Measurements from ENCODE around the gene ARHGEF28.

ARHGEF28 gene

DNA sequence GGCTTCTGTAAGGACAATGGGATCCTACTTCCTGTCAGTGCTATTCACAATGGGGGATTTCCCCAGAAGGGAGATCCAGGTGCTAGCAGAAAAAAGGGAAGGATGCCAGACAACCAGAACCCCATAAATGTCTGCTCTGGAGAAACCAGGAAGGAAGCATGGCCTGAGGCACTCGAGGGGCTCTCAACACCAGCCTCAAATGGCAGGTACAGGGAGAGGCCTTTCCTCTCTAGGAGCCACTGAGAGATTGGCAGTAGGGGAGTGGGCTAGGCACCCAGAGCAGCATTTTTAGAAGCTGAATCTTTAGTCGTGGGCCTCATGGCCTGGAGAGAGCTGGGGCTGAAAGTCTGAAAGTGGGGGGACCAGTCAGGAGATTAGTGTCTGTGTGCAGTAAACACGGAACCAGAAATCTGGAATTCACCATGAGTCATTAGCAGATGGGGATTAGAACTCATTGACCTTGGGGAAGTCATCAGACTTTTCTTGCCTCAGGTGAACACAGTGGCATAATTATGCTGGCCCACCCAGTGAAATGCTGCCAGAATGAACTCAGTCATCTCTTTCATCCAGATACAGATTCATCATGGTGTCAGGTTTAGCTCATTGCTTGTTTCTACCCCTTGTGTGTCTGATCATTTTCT is 28.3 kb downstream of the ARHGEF28 start:
- no peak for DNase-seq (ENCODE audit: low read depth in 2 of 2)

- no peak for DNase-seq (ENCODE audit: low read depth in 2 of 2)
These were observed 28.9 kb downstream of the ARHGEF28 start for GRCh38 chr5:73654819-73655318.

DNA sequence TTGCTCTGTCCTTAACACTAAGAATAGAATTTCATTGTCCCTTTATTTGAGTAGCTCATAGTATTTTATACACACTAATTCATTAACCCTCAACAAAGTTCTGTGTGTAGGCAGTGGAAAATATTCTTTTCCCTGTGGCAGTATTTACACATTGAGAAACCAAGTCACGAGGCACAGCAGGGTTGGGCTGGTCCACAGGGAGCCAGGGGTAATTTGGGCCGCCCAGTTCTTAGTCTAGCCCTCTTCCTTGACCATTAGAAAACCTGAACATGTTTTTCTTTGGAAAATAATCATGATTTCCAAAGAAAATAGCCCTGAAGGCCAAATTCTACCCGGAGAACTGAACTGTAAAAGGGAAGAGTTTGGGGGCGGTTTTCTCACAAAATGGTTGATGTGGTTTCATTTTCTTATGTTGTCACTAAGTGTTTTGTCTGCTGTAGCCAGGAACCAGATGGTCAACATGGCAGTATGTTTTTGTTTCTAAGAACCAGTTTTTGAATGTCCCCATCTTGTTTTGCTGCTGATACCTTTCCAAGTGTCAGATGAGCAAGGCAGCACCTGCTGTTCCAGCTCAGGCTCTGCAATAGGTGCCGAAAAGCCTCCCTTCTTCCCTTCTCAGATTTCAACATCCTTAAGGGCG is 29.6 kb downstream of the ARHGEF28 start:
- no peak for DNase-seq (ENCODE audit: low read depth in 2 of 2)

DNA sequence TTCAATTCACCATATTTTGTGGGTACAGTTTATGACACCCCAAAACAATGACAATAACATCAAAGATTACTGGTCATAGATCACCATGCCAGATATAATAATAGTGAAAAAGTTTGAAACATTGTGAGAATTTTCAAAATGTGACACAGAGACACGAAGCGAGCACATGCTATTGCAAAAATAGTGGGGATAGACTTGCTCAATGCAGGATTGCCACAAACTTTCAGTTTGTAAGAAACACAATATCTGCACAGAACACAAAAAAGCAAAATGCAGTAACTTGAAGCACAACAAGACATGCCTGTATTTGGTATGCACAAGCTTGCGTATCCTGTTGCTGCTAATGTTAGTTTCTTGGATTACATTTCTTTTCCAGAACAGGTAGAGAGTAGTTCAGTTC is 35.8 kb downstream of the ARHGEF28 start:
- no peak for DNase-seq (ENCODE audit: low read depth in 2 of 2)

DNA sequence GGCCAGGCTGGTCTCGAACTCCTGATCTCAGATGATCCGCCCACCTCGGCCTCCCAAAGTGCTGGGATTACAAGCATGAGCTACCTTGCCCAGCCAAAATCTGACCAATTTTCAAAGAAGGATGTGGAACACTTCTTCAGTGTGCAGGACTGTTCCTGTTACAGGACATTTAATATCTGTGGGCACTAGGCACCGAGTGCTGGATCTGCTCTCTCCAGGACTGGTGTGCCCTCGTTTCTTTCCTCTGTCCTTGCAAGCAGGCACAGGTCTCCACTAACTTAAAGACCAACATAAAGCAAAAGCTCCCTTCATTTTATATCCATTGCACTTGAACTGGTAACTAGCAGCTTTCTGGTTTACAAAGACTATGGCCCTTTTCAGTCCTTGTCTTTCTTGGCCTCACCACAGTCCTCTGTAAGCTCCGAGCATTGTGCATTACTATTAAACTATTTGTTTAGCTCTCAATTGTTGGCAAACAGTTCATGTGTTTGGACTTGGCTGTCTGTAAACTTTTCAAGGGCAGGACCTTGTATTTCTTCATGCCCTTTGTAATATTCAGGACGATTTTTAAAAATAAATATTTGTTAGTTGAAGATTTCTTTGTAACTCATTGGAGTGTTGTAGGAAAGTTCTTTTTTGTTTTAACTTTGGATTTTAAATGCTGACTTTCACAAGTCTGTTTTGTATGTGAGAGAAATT is 37.3 kb downstream of the ARHGEF28 start:
- DNase-seq (ENCODE audit: low read depth in 2 of 2): no peak

DNA sequence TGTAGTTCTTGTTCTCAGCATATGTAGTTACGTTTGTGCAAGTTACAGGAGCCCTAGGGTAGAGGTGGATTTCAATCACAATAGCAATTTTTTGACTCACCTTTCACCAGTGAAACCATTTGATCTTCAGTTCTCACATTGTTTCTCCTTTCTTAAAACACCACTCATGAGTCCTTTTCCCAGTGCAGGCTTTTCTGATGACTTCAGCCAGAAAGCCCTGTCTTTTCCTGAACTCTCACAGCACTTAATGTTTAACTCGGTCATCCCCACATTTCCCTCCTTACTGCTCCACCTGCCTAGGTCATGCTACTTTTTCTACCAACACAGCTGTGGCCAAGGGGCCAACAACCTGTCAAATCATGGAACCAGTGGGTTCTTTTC is 37.9 kb downstream of the ARHGEF28 start:
- no peak for DNase-seq (ENCODE audit: low read depth in 2 of 2)

DNA sequence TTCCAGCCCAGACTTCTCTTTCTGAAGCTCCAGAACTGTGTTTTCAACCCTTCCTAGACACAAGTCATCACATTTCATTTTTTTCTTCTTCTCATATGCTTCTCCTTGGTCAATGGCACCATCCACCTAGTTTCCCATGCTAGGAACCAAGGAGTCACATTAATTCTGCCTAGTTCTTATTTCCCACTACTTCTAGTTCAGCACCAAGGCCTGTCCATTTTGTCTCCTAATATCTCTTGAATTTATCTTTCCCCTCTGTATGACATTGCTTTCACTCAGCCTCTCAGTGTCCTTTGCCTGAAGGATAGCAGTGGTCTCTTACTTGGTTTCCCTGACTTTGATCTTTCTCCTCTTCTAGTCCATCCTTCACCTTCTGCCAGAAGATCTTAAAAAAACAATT is 38.8 kb downstream of the ARHGEF28 start:
- DNase-seq (ENCODE audit: low read depth in 2 of 2): no peak

DNA sequence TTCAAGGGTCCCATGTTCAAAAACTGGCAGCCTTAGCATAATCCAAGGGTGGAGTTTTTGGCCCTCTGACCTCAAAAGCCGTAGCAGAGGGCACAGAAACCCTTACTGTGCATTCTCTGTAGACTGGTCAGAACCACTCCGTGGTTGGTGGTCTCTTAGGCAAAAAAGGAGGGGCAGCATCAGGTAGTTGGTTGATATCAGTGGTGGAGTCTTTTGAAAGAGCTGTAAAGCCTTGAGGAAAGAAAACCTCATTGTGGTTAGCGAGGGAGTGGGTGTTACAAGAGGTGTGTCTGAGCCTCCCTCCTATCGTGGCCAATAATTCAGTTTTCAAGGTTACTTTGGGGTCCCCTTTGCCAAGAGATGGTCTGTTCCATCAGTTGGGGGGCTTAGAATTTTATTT is 40.9 kb downstream of the ARHGEF28 start:
- DNase-seq (ENCODE audit: low read depth in 2 of 2): no peak

GRCh38 chr5:73668017-73668416 is 42.0 kb downstream of the ARHGEF28 start:
- no peak for DNase-seq (ENCODE audit: low read depth in 2 of 2)

DNA sequence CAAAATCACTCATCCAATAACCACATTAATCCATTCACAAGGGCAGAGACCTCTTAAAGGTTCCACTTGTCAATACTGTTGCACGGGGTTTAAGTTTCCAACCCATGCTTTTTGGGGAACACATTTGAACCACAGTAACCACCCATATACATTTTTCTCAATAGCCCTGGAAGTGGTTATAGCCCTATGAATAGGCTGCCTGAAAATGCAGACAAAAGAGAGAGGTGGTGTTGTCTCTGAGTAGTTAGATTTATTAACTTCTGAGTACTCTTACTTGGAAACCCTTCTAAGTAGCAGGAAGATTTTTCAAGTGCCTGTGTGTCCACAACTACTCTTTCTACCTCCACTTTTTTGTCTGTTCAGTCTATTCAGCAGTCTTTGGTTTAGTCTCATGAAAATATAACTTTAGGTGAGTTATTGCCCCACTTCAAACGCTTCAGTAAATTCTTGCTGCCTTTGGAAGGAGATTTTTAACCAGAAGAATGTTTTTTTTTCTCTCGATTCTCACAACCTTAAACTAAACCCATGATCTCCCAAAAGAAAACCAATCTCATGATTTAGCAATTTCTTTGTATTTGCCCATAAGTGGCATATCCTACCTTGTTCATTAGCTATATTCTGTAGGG is 42.6 kb downstream of the ARHGEF28 start:
- no peak for DNase-seq (ENCODE audit: low read depth in 2 of 2)

DNA sequence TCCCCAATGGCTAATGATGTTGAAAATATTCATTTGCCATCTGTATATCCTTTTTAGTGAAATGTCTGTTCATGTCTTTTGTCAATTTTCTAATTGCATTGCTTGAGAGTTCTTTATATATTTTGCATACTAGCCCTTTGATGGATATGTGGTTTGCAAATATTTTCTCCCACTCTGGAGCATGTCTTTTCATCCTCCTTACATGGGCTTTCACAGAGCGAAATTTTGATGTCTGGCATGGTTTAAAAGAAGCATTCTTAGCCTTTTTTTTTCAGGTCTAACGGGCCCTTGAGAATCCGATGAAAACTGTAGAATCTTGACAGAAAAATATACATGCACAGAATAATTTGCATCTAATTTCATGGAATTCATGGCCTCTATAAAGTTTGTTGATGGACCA is 44.7 kb downstream of the ARHGEF28 start:
- DNase-seq (ENCODE audit: low read depth in 2 of 2): no peak

GRCh38 chr5:73672132-73672531 is 46.1 kb downstream of the ARHGEF28 start:
- DNase-seq (ENCODE audit: low read depth in 2 of 2): no peak

GRCh38 chr5:73673161-73673591 is 47.2 kb downstream of the ARHGEF28 start:
- DNase-seq (ENCODE audit: low read depth in 2 of 2): no peak

GRCh38 chr5:73674669-73675004 is 48.6 kb downstream of the ARHGEF28 start:
- DNase-seq (ENCODE audit: low read depth in 2 of 2): no peak

DNA sequence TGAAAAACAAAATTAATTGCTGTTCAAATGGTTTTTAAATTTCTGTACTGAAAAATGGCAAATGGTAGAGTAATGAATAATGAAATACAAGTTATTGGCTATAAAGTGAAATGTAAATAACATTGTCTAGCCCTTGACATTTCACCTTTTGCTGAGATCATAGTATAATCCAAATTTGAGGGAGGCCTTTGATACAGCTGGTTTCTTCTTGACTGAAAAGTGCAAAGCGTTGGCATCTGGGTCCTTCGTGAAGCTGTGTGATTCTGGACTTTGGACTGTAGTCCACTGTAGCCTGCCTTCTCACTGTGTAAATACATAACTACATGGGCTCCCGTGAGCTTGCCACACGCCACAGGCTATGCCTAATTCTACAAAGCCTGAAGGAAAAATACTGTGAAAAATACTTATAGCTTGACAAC is 52.3 kb downstream of the ARHGEF28 start:
- no peak for DNase-seq (ENCODE audit: low read depth in 2 of 2)

GRCh38 chr5:73678807-73679206 is 52.8 kb downstream of the ARHGEF28 start:
- no peak for DNase-seq (ENCODE audit: low read depth in 2 of 2)

GRCh38 chr5:73682176-73682575 is 56.2 kb downstream of the ARHGEF28 start:
- DNase-seq (ENCODE audit: low read depth in 2 of 2): no peak

- DNase-seq (ENCODE audit: low read depth in 2 of 2): no peak
These were observed 58.7 kb downstream of the ARHGEF28 start for GRCh38 chr5:73684691-73685090.

DNA sequence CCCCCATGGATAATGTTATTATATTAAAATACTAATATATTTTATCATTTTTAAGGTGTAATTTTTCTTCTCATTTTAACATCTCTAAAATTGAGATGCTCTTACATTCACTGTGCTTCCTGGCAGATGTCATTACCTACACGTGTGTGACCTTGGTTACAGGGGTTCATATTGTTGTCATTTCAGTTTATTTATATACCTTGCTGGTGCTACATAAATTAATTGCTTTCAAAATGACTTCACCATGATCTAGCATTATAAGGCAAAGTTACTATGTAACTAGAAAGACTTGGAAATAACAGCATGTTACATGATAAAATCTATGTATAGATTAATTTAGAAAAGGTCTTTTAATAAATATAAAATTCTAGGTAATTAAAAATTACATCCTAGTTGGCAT is 60.9 kb downstream of the ARHGEF28 start:
- DNase-seq (ENCODE audit: low read depth in 2 of 2): no peak

DNA sequence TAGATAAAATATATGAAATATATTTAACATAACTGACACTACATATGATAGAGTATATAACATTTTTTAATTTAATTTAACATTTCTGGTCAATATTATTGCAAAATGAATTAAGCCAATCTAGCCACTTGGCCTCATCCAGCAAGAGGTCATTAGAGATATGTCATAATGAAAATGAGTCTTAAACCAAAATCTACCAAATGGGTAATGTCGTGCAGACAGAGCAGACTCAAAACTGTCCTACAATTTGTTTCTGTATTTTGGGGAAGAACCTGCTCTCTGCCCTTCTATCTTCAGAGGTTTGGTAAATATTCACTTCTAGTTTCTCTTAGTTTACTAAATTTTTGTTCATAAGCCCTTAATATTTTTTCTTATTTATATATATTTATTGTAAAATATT is 61.4 kb downstream of the ARHGEF28 start:
- no peak for DNase-seq (ENCODE audit: low read depth in 2 of 2)

DNA sequence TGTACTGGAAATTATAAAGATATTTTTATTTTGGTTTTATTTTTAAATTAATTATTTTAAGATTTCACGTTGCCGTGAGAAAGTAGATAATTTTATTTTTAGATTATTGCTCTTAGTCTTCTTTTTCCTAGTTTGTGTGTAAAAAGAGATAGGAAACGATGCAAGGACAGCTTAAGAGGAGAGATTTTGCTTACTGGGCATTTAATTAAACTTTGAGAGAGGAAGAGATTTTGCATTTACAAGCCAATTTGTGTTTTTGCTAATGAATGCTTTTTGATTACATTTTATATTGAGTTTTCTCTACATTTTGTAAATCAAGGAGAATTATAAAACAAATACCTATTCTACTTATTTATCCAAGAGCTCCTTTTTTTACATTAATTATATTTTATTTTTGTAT is 64.0 kb downstream of the ARHGEF28 start:
- DNase-seq (ENCODE audit: low read depth in 2 of 2): no peak

DNA sequence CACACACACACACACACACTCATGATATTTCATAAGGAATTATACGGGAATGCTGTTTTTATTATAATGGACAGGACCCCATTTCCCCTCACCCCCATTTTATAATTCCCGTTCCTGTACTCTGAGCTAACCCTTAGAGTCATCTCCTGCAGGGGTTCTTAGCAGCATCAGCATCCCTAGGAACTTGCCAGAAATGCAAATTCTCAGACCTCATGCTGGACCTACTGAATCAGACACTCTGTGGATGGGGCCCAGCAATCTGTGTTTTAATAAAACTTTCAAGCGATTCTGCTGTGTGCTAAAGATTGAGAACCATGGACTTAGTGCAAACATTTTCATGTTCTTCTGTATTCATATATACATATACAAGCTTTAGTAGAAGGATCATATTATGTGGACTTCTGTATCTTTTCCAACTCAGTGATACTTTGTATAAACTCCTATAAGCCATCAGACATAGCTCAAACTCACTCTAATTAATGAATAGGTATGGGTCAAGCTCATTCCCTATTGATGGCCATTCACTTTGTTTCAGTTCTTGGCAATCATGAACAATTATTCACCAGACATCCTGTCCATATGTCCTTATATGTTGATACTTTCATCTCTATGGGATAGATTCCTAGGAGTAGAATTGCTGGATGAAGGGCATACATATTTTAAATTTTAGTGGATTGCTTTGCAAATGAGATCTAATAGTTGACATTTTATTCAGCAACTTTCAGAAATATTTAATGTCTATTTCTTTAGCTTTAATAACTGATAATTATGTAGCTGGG is 65.5 kb downstream of the ARHGEF28 start:
- no peak for DNase-seq (ENCODE audit: low read depth in 2 of 2)
